GM23248 (cell line): ENCODE results near the gene SACS. TPM values are rescaled to one million over a fixed set of nuclear protein-coding genes. Genes with fewer than 3 reads are reported as not detected.
A peak's percentile ranks its signal among the peaks of the same experiment; 100 is the strongest.

Source experiments
- DNase-seq: peaks from one replicate; pipeline ENCODE4 v3.0.0-alpha.2; 2015
- H2AFZ ChIP-seq: fragments of 200-600 bp; sonication (generic); 2 replicates; pipeline ENCODE4 v1.6.1; 2016; ENCODE audit warnings: antibody characterized with exemption
- H3F3A ChIP-seq: fragments of 200-600 bp; sonication (generic); 2 replicates; pipeline ENCODE4 v1.6.1; 2016; ENCODE audit warnings: mild to moderate bottlenecking, antibody characterized with exemption, mixed run types; ENCODE audit not compliant: insufficient read depth
- H3K27ac ChIP-seq: fragments of 200-600 bp; sonication (generic); 2 replicates; pipeline ENCODE4 v1.5.1; 2016; ENCODE audit warnings: mild to moderate bottlenecking
- H3K27me3 ChIP-seq: fragments of 200-600 bp; sonication (generic); replicated peaks from 2 replicates; pipeline ENCODE4 v1.6.1; 2016; ENCODE audit warnings: mild to moderate bottlenecking; ENCODE audit not compliant: insufficient read depth
- H3K36me3 ChIP-seq: fragments of 200-600 bp; sonication (generic); 2 replicates; pipeline ENCODE4 v1.6.1; 2016; ENCODE audit warnings: low read depth, mild to moderate bottlenecking
- H3K4me1 ChIP-seq: fragments of 200-600 bp; sonication (generic); 2 replicates; pipeline ENCODE4 v1.6.1; 2016; ENCODE audit warnings: mild to moderate bottlenecking; ENCODE audit not compliant: insufficient read depth
- H3K4me2 ChIP-seq: fragments of 200-600 bp; sonication (generic); one replicate; pipeline ENCODE4 v1.6.1; 2016; ENCODE audit warnings: mild to moderate bottlenecking; ENCODE audit not compliant: unreplicated experiment
- H3K4me3 ChIP-seq: fragments of 200-600 bp; sonication (generic); 2 replicates; pipeline ENCODE4 v1.5.1; 2016; ENCODE audit warnings: mild to moderate bottlenecking
- H3K79me2 ChIP-seq: fragments of 200-600 bp; sonication (generic); 2 replicates; pipeline ENCODE4 v1.6.1; 2016; ENCODE audit warnings: mild to moderate bottlenecking; ENCODE audit not compliant: insufficient read depth
- H3K9ac ChIP-seq: fragments of 200-600 bp; sonication (generic); 2 replicates; pipeline ENCODE4 v1.6.1; 2016; ENCODE audit warnings: mild to moderate bottlenecking
- H3K9me2 ChIP-seq: fragments of 200-600 bp; sonication (generic); 2 replicates; pipeline ENCODE4 v1.6.1; 2016; ENCODE audit warnings: mixed run types, mild to moderate bottlenecking, moderate library complexity; ENCODE audit not compliant: insufficient read depth
- H3K9me3 ChIP-seq: fragments of 200-600 bp; sonication (generic); one replicate; pipeline ENCODE4 v1.6.1; 2017; ENCODE audit warnings: low read depth
- H4K20me1 ChIP-seq: fragments of 200-600 bp; sonication (generic); 2 replicates; pipeline ENCODE4 v1.6.0; 2016; ENCODE audit not compliant: insufficient read depth
- EZH2 ChIP-seq: fragments of 200-600 bp; sonication (generic); IDR thresholded peaks from 2 replicates; pipeline ENCODE4 v1.6.1; 2018; ENCODE audit warnings: antibody characterized with exemption, mild to moderate bottlenecking; ENCODE audit not compliant: insufficient read depth, poor library complexity, severe bottlenecking
- EZH2phosphoT487 ChIP-seq: fragments of 200-600 bp; sonication (generic); IDR thresholded peaks from 2 replicates; pipeline ENCODE4 v1.6.1; 2018; ENCODE audit warnings: antibody characterized with exemption, moderate library complexity, mild to moderate bottlenecking, low read depth; ENCODE audit not compliant: insufficient read depth
- WGBS, 2 experiments: methylation state at CpG; one replicate each; pipeline ENCODE4 v1.1.6; 2015 to 2017; ENCODE audit warnings: low lambda C conversion rate in 2 of 2, low coverage in 1 of 2; ENCODE audit errors: missing lambda C conversion rate in 2 of 2; 5-methylcytosine and 5-hydroxymethylcytosine counted together
- in situ Hi-C: fragments of 300-500 bp; cut with MboI; formaldehyde crosslinking; loops from 2 replicates; pipeline ENCODE4 v1.15.0; 2020
- polyA plus RNA-seq: library from polyadenylated mRNA; unstranded; fragments of >200 nt; fragmentation: Nextera tagmentation; extraction: Ambion mirVana; gene quantifications from 2 replicates; pipeline ENCODE4 v1.2.1, GENCODE V29; 2016
- total RNA-seq: library from RNA; depleted of rRNA; stranded (reverse); fragments of >200 nt; shearing (Covaris generic); gene quantifications from 2 replicates; pipeline ENCODE4 v1.2.3, GENCODE V29; 2014

SACS gene
- total and polyA plus RNA-seq, 2 experiments from 2014 or later = 8.1 to 45.7 TPM

- peaks cover 28% of the 10 kb centered on the region for H3K4me1 ChIP-seq
- WGBS, 2 experiments = 64 to 65% methylated on average over 11 of the region's 11 CpGs
- no peaks in the 10 kb centered on the region for H3K79me2 ChIP-seq
- H3K4me2 ChIP-seq = peak overlapping the region; percentile 72
- H3F3A ChIP-seq = peaks cover 18% of the 10 kb centered on the region
- H2AFZ ChIP-seq = no peak overlapping the region
- peak; percentile 67 for DNase-seq
- TF ChIP-seq EZH2 = no peak
- no peak for TF ChIP-seq EZH2phosphoT487
- H3K27ac ChIP-seq = peak overlapping the region; percentile 71
- in situ Hi-C loops = no loop called here
- H3K4me3 ChIP-seq = peak overlapping the region; percentile 37
- no peaks in the 10 kb centered on the region for H3K36me3 ChIP-seq
- H3K27me3 ChIP-seq = no peaks in the 10 kb centered on the region
- no peaks in the 10 kb centered on the region for H4K20me1 ChIP-seq
- H3K9me3 ChIP-seq = no peaks in the 10 kb centered on the region
- H3K9ac ChIP-seq = peak overlapping the region; percentile 52
- H3K9me2 ChIP-seq = no peaks in the 10 kb centered on the region
Observed at GRCh38 chr13:23427881-23428528, 5.5 kb downstream of the SACS start.

GRCh38 chr13:23427342-23427843 lies 6.1 kb downstream of the SACS start:
- WGBS, 2 experiments = 5 to 11% methylated on average over 7 of the region's 7 CpGs
- H3K4me3 ChIP-seq = peak overlapping the region; percentile 37

GRCh38 chr13:23421596-23421995 lies 11.9 kb downstream of the SACS start:
- Histone ChIP-seq H3K4me1 (peaks cover 2% of the 10 kb centered on the region), H3K4me3 (no peak overlapping the region), H4K20me1 (no peaks in the 10 kb centered on the region), H3K36me3 (no peaks in the 10 kb centered on the region), H3F3A (peaks cover 4% of the 10 kb centered on the region), H3K9ac (no peak overlapping the region), H3K27ac (no peak overlapping the region), H3K79me2 (no peaks in the 10 kb centered on the region), H3K9me3 (no peaks in the 10 kb centered on the region), H3K4me2 (no peak overlapping the region), H3K9me2 (no peaks in the 10 kb centered on the region), H2AFZ (no peak overlapping the region), H3K27me3 (no peaks in the 10 kb centered on the region)
- in situ Hi-C loops = no loop called here
- TF ChIP-seq EZH2 (no peak), EZH2phosphoT487 (no peak)
- WGBS, 2 experiments = 89 to 95% methylated on average over 5 of the region's 5 CpGs
- no peak for DNase-seq

More at GRCh38 chr13:23427342-23427843, 6.1 kb downstream of the SACS start:
- peak; percentile 91 for DNase-seq
- Histone ChIP-seq H3F3A (peaks cover 18% of the 10 kb centered on the region), H3K9me3 (no peaks in the 10 kb centered on the region), H2AFZ (no peak overlapping the region), H3K9me2 (no peaks in the 10 kb centered on the region), H3K27ac (peak overlapping the region; percentile 71), H3K79me2 (no peaks in the 10 kb centered on the region), H3K4me1 (peaks cover 22% of the 10 kb centered on the region), H3K9ac (peak overlapping the region; percentile 52), H3K27me3 (no peaks in the 10 kb centered on the region), H4K20me1 (no peaks in the 10 kb centered on the region), H3K4me2 (peak overlapping the region; percentile 72), H3K36me3 (no peaks in the 10 kb centered on the region)
- in situ Hi-C loops = no loop called here
- no peak for TF ChIP-seq EZH2phosphoT487
- no peak for TF ChIP-seq EZH2

- H3K27ac ChIP-seq = no peak overlapping the region
- TF ChIP-seq EZH2 (no peak), EZH2phosphoT487 (no peak)
- no peaks in the 10 kb centered on the region for H4K20me1 ChIP-seq
- H3F3A ChIP-seq = peaks cover 4% of the 10 kb centered on the region; the same call in 1 of the 2 replicates
- in situ Hi-C loops = no loop called here
- H3K36me3 ChIP-seq = no peaks in the 10 kb centered on the region
- H3K79me2 ChIP-seq = no peaks in the 10 kb centered on the region
- no peak overlapping the region for H2AFZ ChIP-seq
- H3K4me1 ChIP-seq = no peaks in the 10 kb centered on the region
- H3K9me3 ChIP-seq = no peaks in the 10 kb centered on the region
- H3K4me2 ChIP-seq = no peak overlapping the region
- 95 to 98% methylated on average over 31 to 33 of the region's 33 CpGs for WGBS, 2 experiments
- no peak for DNase-seq
- H3K27me3 ChIP-seq = no peaks in the 10 kb centered on the region
- H3K9ac ChIP-seq = no peak overlapping the region
- H3K4me3 ChIP-seq = no peak overlapping the region
- no peaks in the 10 kb centered on the region for H3K9me2 ChIP-seq
Observed at GRCh38 chr13:23418776-23419683, 14.5 kb downstream of the SACS start.
